HCT116 (cell line): ENCODE measurements around the gene SYTL2. TPM values are rescaled to one million over a fixed set of nuclear protein-coding genes. Genes with fewer than 3 reads are reported as not detected.

Experiments
- ATAC-seq: fragments of 200-7000 bp; cut with Tn5 transposase; 2 replicates; pipeline ENCODE4 v1.9.1; 2020; ENCODE audit warnings: mild to moderate bottlenecking, moderate library complexity
- BruUV-seq: library from RNA; stranded (reverse); fragments of 400-500 nt; replicated peaks from 2 replicates; lab custom pipeline; 2021; lab: Mats Ljungman, UMichigan
- CTCF ChIA-PET: fragments of 300-600 bp; sonication (Branson Sonifier 250); formaldehyde crosslinking; loops from one replicate; lab custom pipeline; 2021; ENCODE audit warnings: antibody characterized with exemption; lab: Charles Lee
- POLR2A ChIA-PET: fragments of 300-600, 350-600 bp; sonication (Branson Sonifier 250); formaldehyde crosslinking; loops from one replicate; lab custom pipeline; 2021; ENCODE audit warnings: antibody characterized with exemption; lab: Charles Lee
- RAD21 ChIA-PET, 2 experiments: fragments of 300-600 bp; sonication (Branson Sonifier 250); formaldehyde crosslinking; loops; one replicate each; lab custom pipeline; 2023; ENCODE audit warnings: low total read pairs in 2 of 2; ENCODE audit not compliant: uncharacterized antibody in 2 of 2, unreplicated experiment in 2 of 2, low non-redundant PET in 1 of 2; lab: Charles Lee
- DNase-seq: peaks from one replicate; pipeline ENCODE4 v3.0.0-alpha.2; 2010; ENCODE audit warnings: low read depth, low spot score
- H2AFZ ChIP-seq: fragments of 200-600 bp; shearing (Covaris generic), sonication (generic); 2 replicates; pipeline ENCODE4 v1.6.1; 2017; ENCODE audit warnings: low read depth, mixed run types, mixed read lengths, antibody characterized with exemption, low read length; ENCODE audit not compliant: poor library complexity, severe bottlenecking
- H3K27ac ChIP-seq: 2 replicates; pipeline ENCODE4 v1.5.1; 2012; ENCODE audit warnings: low read depth, low read length
- H3K27me3 ChIP-seq: fragments of 200-600 bp; sonication (generic); 2 replicates; pipeline ENCODE4 v1.6.1; 2016; ENCODE audit warnings: mixed run types, low read length, mixed read lengths; ENCODE audit not compliant: insufficient read depth
- H3K36me3 ChIP-seq, 2 experiments: fragments of 200-500 bp in 1 of 2; fragments of 200-600 bp in 1 of 2; sonication (Bioruptor generic) in 1 of 2; sonication (generic) in 1 of 2; 2 replicates each; pipeline versions ENCODE4 v1.5.1 to v1.6.1; 2014 to 2016; ENCODE audit warnings: low read length in 2 of 2, inconsistent platforms in 1 of 2, mixed read lengths in 1 of 2, mixed run types in 1 of 2; ENCODE audit not compliant: insufficient read depth in 2 of 2, control insufficient read depth in 1 of 2
- H3K4me1 ChIP-seq, 2 experiments: fragments of 200-600 bp in 1 of 2; sonication (generic) in 1 of 2; 2 replicates each; pipeline versions ENCODE4 v1.5.1 to v1.6.1; 2012 to 2017; ENCODE audit warnings: low read length in 2 of 2, inconsistent platforms in 1 of 2, mild to moderate bottlenecking in 1 of 2, mixed read lengths in 1 of 2, mixed run types in 1 of 2, moderate library complexity in 1 of 2; ENCODE audit not compliant: insufficient read depth in 2 of 2, control insufficient read depth in 1 of 2
- H3K4me2 ChIP-seq: fragments of 200-600 bp; sonication (generic); 2 replicates; pipeline ENCODE4 v1.6.1; 2017; ENCODE audit warnings: mixed run types, low read length, mixed read lengths
- H3K4me3 ChIP-seq, 2 experiments: fragments of 200-600 bp in 1 of 2; sonication (generic) in 1 of 2; replicated peaks in 1 of 2; 2 replicates each; pipeline ENCODE4 v1.5.1; 2011 to 2016; ENCODE audit warnings: low read length in 2 of 2, control low read depth in 1 of 2, low read depth in 1 of 2, mild to moderate bottlenecking in 1 of 2, mixed read lengths in 1 of 2, mixed run types in 1 of 2
- H3K79me2 ChIP-seq: fragments of 200-600 bp; sonication (generic); 2 replicates; pipeline ENCODE4 v1.6.1; 2017; ENCODE audit warnings: mild to moderate bottlenecking, mixed run types, low read length, moderate library complexity, mixed read lengths; ENCODE audit not compliant: insufficient read depth
- H3K9ac ChIP-seq: fragments of 200-600 bp; sonication (generic); 2 replicates; pipeline ENCODE4 v1.6.1; 2016; ENCODE audit warnings: low read length, mixed read lengths
- H3K9me2 ChIP-seq: fragments of 200-600 bp; sonication (generic), shearing (Covaris generic); 2 replicates; pipeline ENCODE4 v1.6.1; 2017; ENCODE audit warnings: mixed run types, mild to moderate bottlenecking, moderate library complexity; ENCODE audit not compliant: insufficient read depth
- H3K9me3 ChIP-seq, 2 experiments: fragments of 200-500 bp in 1 of 2; fragments of 200-600 bp in 1 of 2; sonication (Bioruptor generic) in 1 of 2; sonication (generic) in 1 of 2; 2 replicates each; pipeline ENCODE4 v1.6.1; 2014 to 2017; ENCODE audit warnings: low read length in 2 of 2, mixed read lengths in 2 of 2, inconsistent platforms in 1 of 2, low read depth in 1 of 2, mild to moderate bottlenecking in 1 of 2, mixed run types in 1 of 2, moderate library complexity in 1 of 2; ENCODE audit not compliant: control insufficient read depth in 1 of 2, insufficient read depth in 1 of 2
- H4K20me1 ChIP-seq: fragments of 200-600 bp; sonication (generic), shearing (Covaris generic); 2 replicates; pipeline ENCODE4 v1.6.1; 2017; ENCODE audit warnings: mixed run types, mild to moderate bottlenecking, moderate library complexity; ENCODE audit not compliant: insufficient read depth
- CBX3 ChIP-seq: IDR thresholded peaks from 2 replicates; pipeline ENCODE4 v1.6.1; 2012; ENCODE audit warnings: low read depth
- FOSL1 ChIP-seq: IDR thresholded peaks from 2 replicates; pipeline ENCODE4 v1.6.1; 2012; ENCODE audit warnings: low read depth
- SP1 ChIP-seq: IDR thresholded peaks from 2 replicates; pipeline ENCODE4 v1.6.1; 2012; ENCODE audit warnings: low read depth
- SRF ChIP-seq: IDR thresholded peaks from 2 replicates; pipeline ENCODE4 v1.6.1; 2012; ENCODE audit warnings: low read depth
- intact Hi-C: fragments of 100-400 bp; cut with micrococcal nuclease; formaldehyde crosslinking; loops from 2 replicates; pipeline ENCODE4 v1.10.0; 2022
- total RNA-seq: library from RNA; stranded (reverse); gene quantifications from one replicate; pipeline ENCODE4 v1.2.1, GENCODE V29; 2021; ENCODE audit not compliant: unreplicated experiment
- TF ChIP-seq, protein P1 (sequence below): IDR thresholded peaks from 2 replicates; pipeline ENCODE4 v1.6.1; 2012; ENCODE audit warnings: low read depth

Gene SYTL2
- total RNA-seq, 1 experiment from 2014 or later, result 12.6 TPM

DNA sequence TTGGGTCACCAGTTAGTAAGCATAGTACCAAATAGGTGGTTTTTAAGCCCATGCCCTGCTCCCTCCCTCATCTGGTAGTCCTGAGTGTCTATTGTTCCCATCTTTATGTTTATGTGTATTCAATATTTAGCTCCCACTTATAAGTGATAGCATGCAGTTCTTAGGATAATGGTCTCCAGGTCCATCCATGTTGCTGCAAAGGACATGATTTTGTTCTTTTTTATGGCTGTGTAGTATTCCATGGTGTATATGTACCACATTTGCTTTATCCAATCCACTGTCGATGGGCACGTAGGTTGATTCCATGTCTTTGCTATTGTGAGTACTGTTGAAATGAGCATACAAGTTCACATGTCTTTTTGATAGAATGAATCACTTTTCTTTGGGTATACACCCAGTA lies 18.2 kb upstream of the SYTL2 start:
- no peaks in the 10 kb centered on the region for H4K20me1 ChIP-seq
- no peak overlapping the region for H2AFZ ChIP-seq
- H3K9me2 ChIP-seq, result no peaks in the 10 kb centered on the region
- no peak for DNase-seq
- no peaks in the 10 kb centered on the region for H3K79me2 ChIP-seq
- no peak overlapping the region for H3K9ac ChIP-seq
- intact Hi-C loops, result loop anchor here (5.0 to 10.0 kb wide), 2 partner anchors 134 to 232 kb away; no protein-coding TSS in a partner anchor
- ChIA-PET POLR2A (interaction anchor here (0.8 to 1.3 kb wide), 2 partner anchors 15 to 20 kb away, joined by 3 read pairs; no protein-coding TSS in a partner anchor), RAD21 (no interaction called here), CTCF (interaction anchor here (1.5 kb wide), 1 partner anchor 20 kb away, joined by 5 read pairs; no protein-coding TSS in a partner anchor)
- H3K27me3 ChIP-seq, result no peaks in the 10 kb centered on the region
- H3K36me3 ChIP-seq, result no peaks in the 10 kb centered on the region
- ATAC-seq, result no peak
- no peak for TF ChIP-seq SRF
- TF ChIP-seq CBX3, result no peak
- peak overlapping the region; percentile 67 for H3K4me2 ChIP-seq
- no peaks in the 10 kb centered on the region for H3K9me3 ChIP-seq
- peaks cover 26 to 44% of the 10 kb centered on the region in 2 experiments for H3K4me1 ChIP-seq
- peak overlapping the region; percentile 75 for H3K27ac ChIP-seq
- BruUV-seq, result no TSS peak
- peak overlapping the region in 1 of 2 experiments; percentile 29; a peak in 2 of 4 replicates for H3K4me3 ChIP-seq

DNA sequence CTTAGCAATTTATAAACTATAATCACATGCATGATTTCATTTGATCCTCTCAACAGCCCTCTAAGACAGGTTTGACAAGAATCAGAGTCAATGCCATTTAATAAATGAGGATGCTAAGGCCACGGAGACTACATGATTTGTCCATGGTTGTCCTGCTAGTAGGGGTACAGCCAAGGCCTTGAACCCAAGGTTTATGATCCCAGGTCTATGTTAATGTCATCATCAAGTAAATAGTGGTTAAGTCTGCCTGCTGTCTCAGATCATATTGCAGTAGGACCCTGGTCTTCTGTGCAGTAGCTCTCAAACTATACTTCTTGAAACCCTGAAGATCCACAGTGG lies 17.7 kb upstream of the SYTL2 start:
- Histone ChIP-seq H3K4me2 (peak overlapping the region; percentile 67), H3K9me3 (no peaks in the 10 kb centered on the region), H3K27ac (peak overlapping the region; percentile 75), H3K4me1 (peaks cover 26 to 44% of the 10 kb centered on the region in 2 experiments), H3K9me2 (no peaks in the 10 kb centered on the region), H3K36me3 (no peaks in the 10 kb centered on the region), H3K79me2 (no peaks in the 10 kb centered on the region), H2AFZ (peak overlapping the region; percentile 79), H3K27me3 (no peaks in the 10 kb centered on the region), H3K9ac (peak overlapping the region; percentile 15; the same call in 1 of the 2 replicates), H3K4me3 (peak overlapping the region in 1 of 2 experiments; percentile 29; a peak in 2 of 4 replicates), H4K20me1 (no peaks in the 10 kb centered on the region)
- ChIA-PET RAD21 (no interaction called here), CTCF (interaction anchor here (1.5 kb wide), 1 partner anchor 19 kb away, joined by 5 read pairs; no protein-coding TSS in a partner anchor), POLR2A (interaction anchor here (0.6 to 1.3 kb wide), 3 partner anchors 16 to 179 kb away, joined by 3 read pairs; no protein-coding TSS in a partner anchor)
- no peak for DNase-seq
- peak; percentile 60 for ATAC-seq
- BruUV-seq, result no TSS peak
- TF ChIP-seq SP1, result peak; percentile 51; the same call in 1 of the 2 replicates
- TF ChIP-seq FOSL1, result no peak
- TF ChIP-seq, protein P1, sequence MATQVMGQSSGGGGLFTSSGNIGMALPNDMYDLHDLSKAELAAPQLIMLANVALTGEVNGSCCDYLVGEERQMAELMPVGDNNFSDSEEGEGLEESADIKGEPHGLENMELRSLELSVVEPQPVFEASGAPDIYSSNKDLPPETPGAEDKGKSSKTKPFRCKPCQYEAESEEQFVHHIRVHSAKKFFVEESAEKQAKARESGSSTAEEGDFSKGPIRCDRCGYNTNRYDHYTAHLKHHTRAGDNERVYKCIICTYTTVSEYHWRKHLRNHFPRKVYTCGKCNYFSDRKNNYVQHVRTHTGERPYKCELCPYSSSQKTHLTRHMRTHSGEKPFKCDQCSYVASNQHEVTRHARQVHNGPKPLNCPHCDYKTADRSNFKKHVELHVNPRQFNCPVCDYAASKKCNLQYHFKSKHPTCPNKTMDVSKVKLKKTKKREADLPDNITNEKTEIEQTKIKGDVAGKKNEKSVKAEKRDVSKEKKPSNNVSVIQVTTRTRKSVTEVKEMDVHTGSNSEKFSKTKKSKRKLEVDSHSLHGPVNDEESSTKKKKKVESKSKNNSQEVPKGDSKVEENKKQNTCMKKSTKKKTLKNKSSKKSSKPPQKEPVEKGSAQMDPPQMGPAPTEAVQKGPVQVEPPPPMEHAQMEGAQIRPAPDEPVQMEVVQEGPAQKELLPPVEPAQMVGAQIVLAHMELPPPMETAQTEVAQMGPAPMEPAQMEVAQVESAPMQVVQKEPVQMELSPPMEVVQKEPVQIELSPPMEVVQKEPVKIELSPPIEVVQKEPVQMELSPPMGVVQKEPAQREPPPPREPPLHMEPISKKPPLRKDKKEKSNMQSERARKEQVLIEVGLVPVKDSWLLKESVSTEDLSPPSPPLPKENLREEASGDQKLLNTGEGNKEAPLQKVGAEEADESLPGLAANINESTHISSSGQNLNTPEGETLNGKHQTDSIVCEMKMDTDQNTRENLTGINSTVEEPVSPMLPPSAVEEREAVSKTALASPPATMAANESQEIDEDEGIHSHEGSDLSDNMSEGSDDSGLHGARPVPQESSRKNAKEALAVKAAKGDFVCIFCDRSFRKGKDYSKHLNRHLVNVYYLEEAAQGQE, result no peak
- intact Hi-C loops, result loop anchor here (5.0 to 10.0 kb wide), 2 partner anchors 134 to 231 kb away; no protein-coding TSS in a partner anchor
